ENCODE measurements around the gene PACSIN2. TPM values are rescaled to one million over a fixed set of nuclear protein-coding genes. Genes with fewer than 3 reads are reported as not detected.

PACSIN2 gene
- total and polyA plus RNA-seq, 2 of the 13 experiments (the other 11 are each of a cell fraction or from before 2014, with no cell fraction given): 54.1 to 68.8 TPM

- TF ChIP-seq SOX6 (IDR thresholded peaks at IDR 0.05) (no peak), SOX6 (CRISPR knock-in tag; IDR thresholded peaks at IDR 0.05) (no peak), FOXP1 (IDR thresholded peaks at IDR 0.05) (no peak), FOXP1 (CRISPR knock-in tag; IDR thresholded peaks at IDR 0.05) (no peak)
Measured at GRCh38 chr22:42841444-42841843, 173.5 kb downstream of the PACSIN2 start (continued).

- intact Hi-C loops (cut with micrococcal nuclease; ENCODE audit: unreplicated experiment): no loop called here
- WGBS (ENCODE audit: low lambda C conversion rate): 100% methylated on average over 4 of the region's 4 CpGs
- CTCF ChIA-PET (ENCODE audit: low intra/inter-chr PET ratio, low total read pairs): no interaction called here
Measured at GRCh38 chr22:42837556-42837955, 177.4 kb downstream of the PACSIN2 start.

More at GRCh38 chr22:42837556-42837955, 177.4 kb downstream of the PACSIN2 start:
- H3K36me3 ChIP-seq (replicated peaks in 1 of 2; ENCODE audit: control insufficient read depth in 1 of 2, insufficient read depth in 2 of 2, low read length in 2 of 2): peaks cover 12 to 62% of the 10 kb centered on the region in 2 experiments
- FAIRE-seq (no peak), ATAC-seq (no peak), DNase-seq (ENCODE audit: low spot score) (no peak)
- in situ Hi-C loops (cut with HindIII; ENCODE audit: extremely low pct_ligation_motif_present, low pct_unique_long_range_greater_than_20kb): no loop called here
- H2AFZ ChIP-seq (ENCODE audit: low read length): no peak overlapping the region
- TF ChIP-seq GZF1 (CRISPR knock-in tag; IDR thresholded peaks at IDR 0.05): no peak
- no peak for TF ChIP-seq JDP2 (CRISPR knock-in tag; IDR thresholded peaks at IDR 0.05; ENCODE audit: borderline replicate concordance)
- TF ChIP-seq RCOR2 (CRISPR knock-in tag; IDR thresholded peaks at IDR 0.05): no peak
- no peak for TF ChIP-seq CCDC6 (CRISPR knock-in tag; IDR thresholded peaks at IDR 0.05)
- no peak for TF ChIP-seq RNF2 (conservative IDR thresholded peaks at IDR 0.05; ENCODE audit: low read depth)
- no peak for TF ChIP-seq MXD4 (CRISPR knock-in tag; IDR thresholded peaks at IDR 0.05)
- TF ChIP-seq BRF2 (CRISPR knock-in tag; IDR thresholded peaks at IDR 0.05): no peak
- TF ChIP-seq ZBTB49 (CRISPR knock-in tag; IDR thresholded peaks at IDR 0.05; ENCODE audit: borderline replicate concordance): no peak
- no peak for TF ChIP-seq ZNF333 (CRISPR knock-in tag; IDR thresholded peaks at IDR 0.05; ENCODE audit: borderline replicate concordance)
- TF ChIP-seq PLRG1 (conservative IDR thresholded peaks at IDR 0.05): no peak
- TF ChIP-seq NR0B2 (CRISPR knock-in tag; IDR thresholded peaks at IDR 0.05): no peak
- TF ChIP-seq THAP11 (CRISPR knock-in tag; IDR thresholded peaks at IDR 0.05): no peak
- no peak for TF ChIP-seq FOXA1 (IDR thresholded peaks at IDR 0.05)
- TF ChIP-seq FOXA1 (CRISPR knock-in tag; IDR thresholded peaks at IDR 0.05): no peak
- H3K4me2 ChIP-seq (ENCODE audit: low read depth, low read length): no peak overlapping the region
- H3K27ac ChIP-seq (ENCODE audit: extremely low read length, insufficient read depth, low read length): no peak overlapping the region
- H3K27me3 ChIP-seq (ENCODE audit: control insufficient read depth in 1 of 2, insufficient read depth in 2 of 2, low read length in 2 of 2): no peaks in the 10 kb centered on the region
- no peaks in the 10 kb centered on the region for H3K4me1 ChIP-seq (ENCODE audit: insufficient read depth, low read length)
- H3K4me3 ChIP-seq (replicated peaks in 1 of 3; ENCODE audit: insufficient read depth in 1 of 3, low read depth in 2 of 3, low read length in 3 of 3): no peak overlapping the region
- BruUV-seq (replicated peaks): no TSS peak
- H3K9ac ChIP-seq (ENCODE audit: insufficient read depth, low read depth, low read length): no peak overlapping the region
- no peaks in the 10 kb centered on the region for H3K79me2 ChIP-seq (ENCODE audit: insufficient read depth, low read length)
- POLR2A ChIA-PET: no interaction called here
- H3K9me3 ChIP-seq (ENCODE audit: low read length): no peaks in the 10 kb centered on the region
- H4K20me1 ChIP-seq (ENCODE audit: insufficient read depth, low read length): no peaks in the 10 kb centered on the region
